ENCODE results near the gene PGM2L1.

Gene PGM2L1

DNA sequence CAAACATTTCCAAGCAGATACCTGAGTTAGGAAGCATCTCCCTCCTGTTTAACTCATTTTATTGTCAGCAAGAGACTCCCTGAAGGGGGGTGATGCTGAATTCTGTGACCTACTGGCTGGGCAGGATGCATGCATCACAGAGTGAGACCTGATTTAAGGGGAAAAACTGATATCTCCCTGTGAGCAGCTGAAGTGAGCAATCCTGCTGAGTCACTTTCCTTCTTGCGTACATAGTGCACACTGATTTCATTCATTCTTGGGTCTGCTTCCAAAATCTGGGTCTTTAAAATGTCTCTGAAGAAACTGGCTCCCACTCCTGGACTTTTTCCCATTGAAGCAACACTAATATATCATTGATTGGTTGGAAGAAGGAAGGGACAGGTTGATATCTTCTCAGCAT is 110.1 kb downstream of the PGM2L1 start:
- DNase-seq, result no peak

DNA sequence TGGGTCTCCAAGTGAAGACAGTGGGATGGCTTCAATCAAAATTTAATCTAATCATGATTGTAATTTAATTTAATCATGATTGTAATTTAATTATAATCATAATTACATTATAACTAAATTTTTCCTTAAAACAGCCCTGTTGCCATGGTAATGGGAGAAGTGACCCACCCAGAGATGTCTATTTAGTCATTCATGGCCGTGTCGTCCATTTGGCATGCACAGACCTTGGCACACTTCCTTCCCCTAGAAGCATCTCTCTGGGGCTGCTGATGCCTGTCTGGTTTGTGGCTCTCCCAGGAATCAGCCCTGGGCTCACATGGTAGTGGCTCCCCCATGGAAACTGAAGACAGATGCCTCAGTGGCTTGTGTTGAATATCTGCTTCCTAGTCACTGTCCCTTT is 113.8 kb downstream of the PGM2L1 start:
- no peak for DNase-seq

DNA sequence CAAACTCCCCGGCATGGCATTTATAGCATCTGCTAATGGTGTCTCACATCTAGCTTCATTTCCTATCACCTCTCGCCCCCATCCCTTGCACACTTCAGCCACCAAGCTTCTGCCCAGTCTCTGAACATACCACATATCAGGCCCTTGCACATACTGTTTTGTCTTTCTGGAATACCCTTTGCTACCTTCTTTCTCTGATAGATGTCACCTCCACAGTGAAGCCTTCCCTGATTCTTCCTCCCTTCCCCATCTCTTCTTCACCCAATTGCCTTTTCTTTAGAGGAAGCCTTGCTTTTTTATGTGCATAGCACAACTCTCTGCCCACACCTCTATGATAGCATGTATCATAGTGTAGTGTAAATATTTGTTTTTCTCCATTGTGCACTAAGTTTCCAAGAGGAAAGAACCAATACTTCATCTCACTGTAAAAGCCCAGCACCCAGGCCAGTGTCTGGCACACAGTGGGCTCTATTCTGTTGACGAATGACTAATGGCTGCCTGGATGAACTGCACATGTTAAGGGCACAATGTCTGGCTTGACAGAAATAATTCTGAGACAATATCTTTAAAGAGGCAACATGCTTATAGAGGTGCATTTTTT is 114.6 kb downstream of the PGM2L1 start:
- no peak for DNase-seq

GRCh38 chr11:74282914-74283371 is 115.3 kb downstream of the PGM2L1 start:
- no peak for DNase-seq

GRCh38 chr11:74282421-74282820 is 115.8 kb downstream of the PGM2L1 start:
- DNase-seq, result no peak

DNA sequence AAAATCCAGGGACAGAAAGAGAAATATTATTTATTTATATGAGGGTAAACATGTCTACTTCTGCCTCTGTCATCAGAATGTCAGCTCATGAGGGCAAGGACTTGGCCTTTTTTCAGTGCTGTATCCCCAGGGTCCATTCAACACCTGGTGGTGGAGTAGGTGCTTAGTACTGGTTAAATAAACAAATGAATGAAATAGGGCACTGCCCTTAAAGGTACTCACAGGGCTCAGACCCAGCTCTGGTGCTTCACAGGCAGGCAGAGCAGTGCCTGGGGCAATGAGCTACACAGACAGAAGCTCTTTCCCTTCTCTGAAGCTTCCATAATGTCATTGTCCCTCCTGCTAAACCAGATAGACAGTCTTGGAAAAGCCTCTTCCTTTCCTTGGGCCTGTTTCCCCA is 117.7 kb downstream of the PGM2L1 start:
- no peak for DNase-seq

Data from activated CD8-positive, alpha-beta memory T cell treated with anti-CD3 and anti-CD28 coated beads for 24 hours (primary cell).